ENCODE measurements around the gene XKR7.

XKR7 gene

GRCh38 chr20:31974951-31975487, 7.1 kb downstream of the XKR7 start:
- ATAC-seq, result no peak
- no peak for TF ChIP-seq PATZ1 (CRISPR knock-in tag; IDR thresholded peaks at IDR 0.05; ENCODE audit: borderline replicate concordance)
- no peak for TF ChIP-seq CREB5 (CRISPR knock-in tag; IDR thresholded peaks at IDR 0.05; ENCODE audit: low read depth)
- TF ChIP-seq, protein P1, sequence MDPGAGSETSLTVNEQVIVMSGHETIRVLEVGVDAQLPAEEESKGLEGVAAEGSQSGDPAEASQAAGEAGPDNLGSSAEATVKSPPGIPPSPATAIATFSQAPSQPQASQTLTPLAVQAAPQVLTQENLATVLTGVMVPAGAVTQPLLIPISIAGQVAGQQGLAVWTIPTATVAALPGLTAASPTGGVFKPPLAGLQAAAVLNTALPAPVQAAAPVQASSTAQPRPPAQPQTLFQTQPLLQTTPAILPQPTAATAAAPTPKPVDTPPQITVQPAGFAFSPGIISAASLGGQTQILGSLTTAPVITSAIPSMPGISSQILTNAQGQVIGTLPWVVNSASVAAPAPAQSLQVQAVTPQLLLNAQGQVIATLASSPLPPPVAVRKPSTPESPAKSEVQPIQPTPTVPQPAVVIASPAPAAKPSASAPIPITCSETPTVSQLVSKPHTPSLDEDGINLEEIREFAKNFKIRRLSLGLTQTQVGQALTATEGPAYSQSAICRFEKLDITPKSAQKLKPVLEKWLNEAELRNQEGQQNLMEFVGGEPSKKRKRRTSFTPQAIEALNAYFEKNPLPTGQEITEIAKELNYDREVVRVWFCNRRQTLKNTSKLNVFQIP (CRISPR knock-in tag; IDR thresholded peaks at IDR 0.05; ENCODE audit: borderline replicate concordance, low read depth), result no peak
- no peak for TF ChIP-seq BACH2 (CRISPR knock-in tag; IDR thresholded peaks at IDR 0.05; ENCODE audit: borderline replicate concordance)
- no peak for TF ChIP-seq GLIS3 (CRISPR knock-in tag; IDR thresholded peaks at IDR 0.05)
- TF ChIP-seq TOX (CRISPR knock-in tag; IDR thresholded peaks at IDR 0.05; ENCODE audit: borderline replicate concordance), result no peak
- no peak for TF ChIP-seq ZNF8 (CRISPR knock-in tag; IDR thresholded peaks at IDR 0.05)
- no peak for TF ChIP-seq CSDC2 (CRISPR knock-in tag; IDR thresholded peaks at IDR 0.05)
- TF ChIP-seq ZFP3 (CRISPR knock-in tag; IDR thresholded peaks at IDR 0.05), result no peak
- TF ChIP-seq TCF4 (CRISPR knock-in tag; IDR thresholded peaks at IDR 0.05; ENCODE audit: borderline replicate concordance), result no peak
- no peak for TF ChIP-seq ZC3H10 (CRISPR knock-in tag; IDR thresholded peaks at IDR 0.05)
- no peak for TF ChIP-seq ESRRG (CRISPR knock-in tag; IDR thresholded peaks at IDR 0.05)
- no peak for TF ChIP-seq SNAI2 (CRISPR knock-in tag; IDR thresholded peaks at IDR 0.05)
- no peak for TF ChIP-seq RARB (CRISPR knock-in tag; IDR thresholded peaks at IDR 0.05)
- TF ChIP-seq ZFP30 (CRISPR knock-in tag; IDR thresholded peaks at IDR 0.05), result no peak
- TF ChIP-seq ISL1 (CRISPR knock-in tag; IDR thresholded peaks at IDR 0.05), result no peak
- TF ChIP-seq ZNF565 (CRISPR knock-in tag; conservative IDR thresholded peaks at IDR 0.05; ENCODE audit: low read depth), result no peak
- TF ChIP-seq OSR1 (CRISPR knock-in tag; IDR thresholded peaks at IDR 0.05), result no peak
- TF ChIP-seq ARNTL (CRISPR knock-in tag; IDR thresholded peaks at IDR 0.05; ENCODE audit: borderline replicate concordance, low read depth), result no peak

DNA sequence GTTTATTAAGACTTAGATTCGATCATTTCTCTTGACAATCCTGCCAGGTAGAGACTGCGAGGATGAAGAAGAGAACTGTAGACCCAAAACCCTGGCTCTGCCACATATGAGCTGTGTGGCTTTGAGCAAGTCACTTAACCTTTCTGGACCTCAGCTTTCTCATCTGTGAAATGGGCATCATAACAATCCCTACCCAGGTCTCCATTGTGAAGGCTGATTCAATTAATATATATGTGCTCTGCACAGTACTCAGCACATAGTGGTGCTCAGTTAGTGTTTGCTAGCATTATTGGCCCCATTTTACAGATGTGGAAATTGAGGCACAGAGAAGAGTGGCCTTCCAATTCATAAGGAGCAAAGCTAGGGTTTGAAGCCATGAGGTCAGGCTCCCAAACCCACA, 7.9 kb downstream of the XKR7 start:
- no peak for ATAC-seq
- TF ChIP-seq ZFP3 (CRISPR knock-in tag; IDR thresholded peaks at IDR 0.05), result no peak
- no peak for TF ChIP-seq RARB (CRISPR knock-in tag; IDR thresholded peaks at IDR 0.05)
- no peak for TF ChIP-seq OSR1 (CRISPR knock-in tag; IDR thresholded peaks at IDR 0.05)
- TF ChIP-seq ZNF565 (CRISPR knock-in tag; conservative IDR thresholded peaks at IDR 0.05; ENCODE audit: low read depth), result no peak
- no peak for TF ChIP-seq CREB5 (CRISPR knock-in tag; IDR thresholded peaks at IDR 0.05; ENCODE audit: low read depth)
- TF ChIP-seq GLIS3 (CRISPR knock-in tag; IDR thresholded peaks at IDR 0.05), result no peak
- TF ChIP-seq PPARA (CRISPR knock-in tag; IDR thresholded peaks at IDR 0.05; ENCODE audit: borderline replicate concordance), result no peak
- TF ChIP-seq CSDC2 (CRISPR knock-in tag; IDR thresholded peaks at IDR 0.05), result no peak
- no peak for TF ChIP-seq CSRNP3 (CRISPR knock-in tag; IDR thresholded peaks at IDR 0.05)
- TF ChIP-seq TOX (CRISPR knock-in tag; IDR thresholded peaks at IDR 0.05; ENCODE audit: borderline replicate concordance), result no peak
- no peak for TF ChIP-seq ARNTL (CRISPR knock-in tag; IDR thresholded peaks at IDR 0.05; ENCODE audit: borderline replicate concordance, low read depth)
- TF ChIP-seq, protein P2, sequence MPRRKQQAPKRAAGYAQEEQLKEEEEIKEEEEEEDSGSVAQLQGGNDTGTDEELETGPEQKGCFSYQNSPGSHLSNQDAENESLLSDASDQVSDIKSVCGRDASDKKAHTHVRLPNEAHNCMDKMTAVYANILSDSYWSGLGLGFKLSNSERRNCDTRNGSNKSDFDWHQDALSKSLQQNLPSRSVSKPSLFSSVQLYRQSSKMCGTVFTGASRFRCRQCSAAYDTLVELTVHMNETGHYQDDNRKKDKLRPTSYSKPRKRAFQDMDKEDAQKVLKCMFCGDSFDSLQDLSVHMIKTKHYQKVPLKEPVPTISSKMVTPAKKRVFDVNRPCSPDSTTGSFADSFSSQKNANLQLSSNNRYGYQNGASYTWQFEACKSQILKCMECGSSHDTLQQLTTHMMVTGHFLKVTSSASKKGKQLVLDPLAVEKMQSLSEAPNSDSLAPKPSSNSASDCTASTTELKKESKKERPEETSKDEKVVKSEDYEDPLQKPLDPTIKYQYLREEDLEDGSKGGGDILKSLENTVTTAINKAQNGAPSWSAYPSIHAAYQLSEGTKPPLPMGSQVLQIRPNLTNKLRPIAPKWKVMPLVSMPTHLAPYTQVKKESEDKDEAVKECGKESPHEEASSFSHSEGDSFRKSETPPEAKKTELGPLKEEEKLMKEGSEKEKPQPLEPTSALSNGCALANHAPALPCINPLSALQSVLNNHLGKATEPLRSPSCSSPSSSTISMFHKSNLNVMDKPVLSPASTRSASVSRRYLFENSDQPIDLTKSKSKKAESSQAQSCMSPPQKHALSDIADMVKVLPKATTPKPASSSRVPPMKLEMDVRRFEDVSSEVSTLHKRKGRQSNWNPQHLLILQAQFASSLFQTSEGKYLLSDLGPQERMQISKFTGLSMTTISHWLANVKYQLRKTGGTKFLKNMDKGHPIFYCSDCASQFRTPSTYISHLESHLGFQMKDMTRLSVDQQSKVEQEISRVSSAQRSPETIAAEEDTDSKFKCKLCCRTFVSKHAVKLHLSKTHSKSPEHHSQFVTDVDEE (CRISPR knock-in tag; IDR thresholded peaks at IDR 0.05), result no peak
- no peak for TF ChIP-seq ISL1 (CRISPR knock-in tag; IDR thresholded peaks at IDR 0.05)
- TF ChIP-seq ZFP30 (CRISPR knock-in tag; IDR thresholded peaks at IDR 0.05), result no peak
- TF ChIP-seq BACH2 (CRISPR knock-in tag; IDR thresholded peaks at IDR 0.05; ENCODE audit: borderline replicate concordance), result no peak
- TF ChIP-seq ZNF70 (CRISPR knock-in tag; IDR thresholded peaks at IDR 0.05), result no peak
- no peak for TF ChIP-seq SNAI2 (CRISPR knock-in tag; IDR thresholded peaks at IDR 0.05)
